ENCODE measurements around the gene CDK13. TPM values are rescaled to one million over a fixed set of nuclear protein-coding genes. Genes with fewer than 3 reads are reported as not detected.
"Not testable (repeated sequence)": the region's sequence is repeated elsewhere in the genome, so short reads cannot be mapped to it uniquely, and the experiment has no call there.

CDK13 gene
- 90.9 TPM for total RNA-seq

DNA sequence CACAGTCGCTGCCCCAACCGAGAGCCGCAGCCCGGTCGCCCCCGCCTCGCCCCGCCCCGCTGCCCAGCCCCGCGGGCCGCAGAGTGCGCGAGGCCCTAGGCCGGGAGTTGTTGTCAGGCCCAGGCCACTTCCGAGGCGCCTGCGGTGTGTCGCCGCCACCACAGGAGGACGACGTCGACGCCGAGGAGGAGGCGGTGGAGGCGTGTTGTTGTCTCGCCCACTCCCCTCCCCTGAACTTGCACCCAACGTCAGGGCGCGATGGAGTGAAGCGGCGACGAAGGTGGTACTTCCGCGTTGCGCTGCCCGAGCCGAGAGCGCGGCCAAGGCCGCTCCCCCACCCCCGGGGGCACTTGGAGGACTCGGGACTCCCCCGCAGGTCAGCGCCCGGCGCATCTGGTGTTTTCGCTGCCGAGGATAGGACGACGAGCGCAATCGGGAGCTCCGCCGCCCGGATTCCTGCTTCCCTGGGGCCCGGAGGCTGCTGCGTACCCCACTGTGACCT, at the start of gene CDK13:
Gene CDK13 (plus strand): TSS at position 286 of the 502 bp plus-strand sequence. CDS start 386 bp downstream, outside the sequence.
- DNase-seq (ENCODE audit: low spot score) = peak; percentile 82

- DNase-seq (ENCODE audit: low spot score) = no peak
Observed at GRCh38 chr7:39904077-39904486, 46.0 kb upstream of the CDK13 start.

- no peak for DNase-seq (ENCODE audit: low spot score)
Observed at GRCh38 chr7:39908141-39908540, 41.9 kb upstream of the CDK13 start.

- no peak for DNase-seq (ENCODE audit: low spot score)
Observed at GRCh38 chr7:39908973-39909372, 41.1 kb upstream of the CDK13 start.

- no peak for DNase-seq (ENCODE audit: low spot score)
Observed at GRCh38 chr7:39909526-39909925, 40.5 kb upstream of the CDK13 start.

GRCh38 chr7:39910108-39910869, 39.8 kb upstream of the CDK13 start:
- no peak for DNase-seq (ENCODE audit: low spot score)

DNA sequence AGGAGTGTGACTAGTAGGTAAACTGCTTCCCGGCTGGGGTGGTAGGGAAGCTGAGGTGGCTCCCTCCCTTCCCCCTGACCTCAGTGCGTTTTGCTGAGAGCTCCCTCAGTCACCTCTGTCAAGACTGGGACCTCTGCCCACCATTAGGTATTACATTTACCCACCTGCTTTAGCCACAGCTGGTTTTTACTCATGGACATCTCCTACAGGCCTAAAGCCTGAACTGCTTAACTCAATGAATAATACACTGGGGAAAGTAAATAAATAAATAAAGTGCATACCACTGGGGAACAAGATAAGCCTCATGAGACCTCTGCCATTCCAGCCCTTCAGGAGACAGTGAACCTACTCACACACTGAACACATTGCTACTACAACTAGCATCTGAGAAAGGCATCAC, 38.9 kb upstream of the CDK13 start:
- DNase-seq (ENCODE audit: low spot score) = no peak

GRCh38 chr7:39915847-39916246, 34.2 kb upstream of the CDK13 start:
- not testable (repeated sequence) for DNase-seq (ENCODE audit: low spot score)

GRCh38 chr7:39919646-39920045, 30.4 kb upstream of the CDK13 start:
- no peak for DNase-seq (ENCODE audit: low spot score)

- no peak for DNase-seq (ENCODE audit: low spot score)
Observed at GRCh38 chr7:39921506-39922175, 28.4 kb upstream of the CDK13 start.

GRCh38 chr7:39922580-39922979, 27.5 kb upstream of the CDK13 start:
- DNase-seq (ENCODE audit: low spot score) = no peak

- no peak for DNase-seq (ENCODE audit: low spot score)
Observed at GRCh38 chr7:39923091-39923490, 27.0 kb upstream of the CDK13 start.

DNA sequence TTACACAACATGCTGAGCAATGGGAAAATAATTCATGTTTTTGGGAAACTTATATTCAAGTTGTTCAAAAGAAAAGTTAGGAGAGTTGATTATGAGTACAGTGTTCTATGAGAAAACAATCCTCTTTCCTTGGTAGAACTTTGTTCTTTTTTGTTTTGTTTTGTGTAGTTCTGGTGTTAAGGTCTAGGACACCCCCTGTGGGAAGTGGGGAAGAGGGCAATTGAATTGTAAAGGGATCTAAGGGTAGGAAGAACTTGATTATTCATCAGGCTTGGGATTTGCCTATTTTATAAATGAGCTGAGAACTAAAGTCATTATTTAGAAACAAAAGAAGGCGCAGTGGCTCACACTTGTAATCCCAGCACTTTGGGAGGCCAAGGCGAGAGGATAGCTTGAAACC, 25.9 kb upstream of the CDK13 start:
- DNase-seq (ENCODE audit: low spot score) = no peak

- no peak for DNase-seq (ENCODE audit: low spot score)
Observed at GRCh38 chr7:39926111-39926510, 23.9 kb upstream of the CDK13 start.

GRCh38 chr7:39927018-39927417, 23.0 kb upstream of the CDK13 start:
- no peak for DNase-seq (ENCODE audit: low spot score)

DNA sequence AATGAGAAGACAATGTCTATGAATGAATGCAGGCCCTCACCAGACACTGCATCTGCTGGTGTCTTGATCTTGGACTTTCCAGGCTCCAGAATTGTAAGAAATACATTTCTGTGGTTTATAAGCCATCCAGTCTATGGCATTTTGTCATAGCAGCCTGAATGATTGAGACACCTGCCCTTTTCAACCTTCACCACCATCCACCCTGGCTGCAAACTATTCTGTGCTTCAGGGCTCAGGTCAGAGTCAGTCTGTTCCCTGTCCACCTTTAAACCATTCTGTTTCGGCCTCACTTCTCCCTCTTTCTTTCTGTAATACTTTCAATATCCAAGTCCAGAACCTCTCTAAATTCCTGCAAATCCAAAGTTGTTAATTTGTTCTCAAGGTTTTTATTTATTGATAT, 15.9 kb upstream of the CDK13 start:
- no peak for DNase-seq (ENCODE audit: low spot score)

DNA sequence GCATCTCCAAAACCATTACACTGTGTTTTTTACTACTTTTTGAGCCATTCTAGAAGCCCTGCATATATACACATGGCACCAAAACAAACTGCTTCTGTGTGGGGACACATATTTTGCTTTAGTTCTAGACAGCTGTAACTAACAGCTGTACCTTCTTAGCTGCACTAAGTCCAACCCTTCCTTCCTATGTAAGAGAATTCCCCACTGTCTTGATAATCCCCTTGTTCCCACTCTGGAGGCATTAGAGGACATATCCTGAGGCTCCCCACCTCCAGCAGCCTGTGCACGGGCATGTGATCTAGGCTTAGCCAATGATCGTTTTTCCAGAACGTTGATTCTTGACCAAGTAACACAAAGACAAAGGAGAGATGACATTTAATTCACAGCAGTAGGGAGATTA, 13.3 kb upstream of the CDK13 start:
- DNase-seq (ENCODE audit: low spot score) = no peak

DNA sequence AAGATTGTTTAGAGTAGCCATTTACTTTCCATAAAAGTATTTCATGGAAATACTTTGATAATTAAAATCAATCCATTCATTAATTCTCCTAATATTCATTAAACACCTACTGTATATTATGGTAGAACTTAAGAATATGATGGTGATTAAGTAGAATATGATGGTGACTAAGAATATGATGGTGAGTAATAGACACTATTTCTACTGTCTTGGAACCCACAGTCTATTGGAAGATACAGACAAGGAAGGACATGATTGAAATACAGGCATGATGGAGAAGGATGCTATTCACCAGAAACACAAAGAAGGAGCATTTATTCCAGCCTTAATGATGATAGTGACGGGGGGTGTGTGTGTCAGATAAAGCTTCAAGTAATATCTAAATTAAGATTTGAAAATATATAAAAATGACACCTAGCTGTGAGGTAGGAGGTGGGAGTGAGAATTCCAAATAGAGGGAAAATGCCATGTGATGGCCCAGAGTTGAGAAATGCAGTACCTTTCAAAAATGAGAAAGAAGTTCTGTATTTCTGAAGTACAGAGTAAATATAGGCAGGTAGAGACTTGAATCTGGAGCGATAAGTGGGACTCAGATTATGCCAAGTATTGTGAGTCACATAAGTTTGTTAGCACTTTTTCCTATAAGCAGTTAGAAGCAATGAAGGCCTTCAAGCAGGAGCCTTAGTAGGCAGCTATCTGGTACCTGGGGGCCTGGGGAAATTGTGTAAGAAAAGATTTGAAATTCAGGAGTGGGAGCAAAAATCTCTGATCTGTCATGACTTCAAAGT, 12.5 kb upstream of the CDK13 start:
- no peak for DNase-seq (ENCODE audit: low spot score)

- DNase-seq (ENCODE audit: low spot score) = no peak
Observed at GRCh38 chr7:39942883-39943282, 7.2 kb upstream of the CDK13 start.

- no peak for DNase-seq (ENCODE audit: low spot score)
Observed at GRCh38 chr7:39946693-39947092, 3.4 kb upstream of the CDK13 start.

DNA sequence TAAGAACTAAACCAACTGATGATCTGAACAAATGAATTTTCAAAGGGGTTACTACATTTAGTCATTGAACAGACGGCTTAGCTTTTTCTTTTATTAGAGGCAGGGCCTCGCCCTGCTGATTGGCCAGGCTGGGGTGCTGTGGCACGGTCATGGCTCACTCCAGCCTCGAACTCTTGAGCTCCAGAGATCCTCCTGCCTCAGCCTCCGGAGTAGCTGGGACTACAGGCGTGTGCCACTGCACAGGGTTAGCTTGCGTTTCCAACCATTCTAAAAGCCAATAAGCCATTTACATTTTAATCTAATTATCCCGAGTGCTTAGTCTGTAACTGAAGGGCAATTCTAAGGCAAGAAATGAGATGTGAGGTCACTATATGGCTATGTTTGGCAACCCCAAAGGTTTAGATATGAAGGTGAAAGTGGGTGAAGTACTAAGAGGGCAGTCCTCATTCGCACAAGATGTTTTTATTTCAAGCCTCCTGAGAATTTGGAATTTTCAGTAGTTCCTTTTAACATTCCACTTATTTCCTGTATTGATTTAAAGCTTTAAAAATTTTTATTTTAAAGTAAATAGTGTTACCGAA, 1.6 kb upstream of the CDK13 start:
- DNase-seq (ENCODE audit: low spot score) = no peak

Data from ureter (tissue), 1 donor.